K562 (cell line): Measurements from ENCODE around the gene RAB2B. TPM values are rescaled to one million over a fixed set of nuclear protein-coding genes. Genes with fewer than 3 reads are reported as not detected.

Experiments
- ATAC-seq: fragments of 200-7000 bp; cut with Tn5 transposase; 3 replicates; pipeline ENCODE4 v1.9.1; 2020; ENCODE audit warnings: moderate library complexity
- BruUV-seq: library from RNA; stranded (reverse); fragments of 400-500 nt; replicated peaks from 2 replicates; lab custom pipeline; 2021; lab: Mats Ljungman, UMichigan
- CTCF ChIA-PET: fragments of 300-600 bp; formaldehyde crosslinking; extraction: SDS; loops from one replicate; lab custom pipeline; 2021; ENCODE audit warnings: low intra/inter-chr PET ratio; lab: Yijun Ruan, JAX
- POLR2A ChIA-PET: fragments of 300-600, 350-650 bp; sonication (Branson Sonifier 250); formaldehyde crosslinking; extraction: SDS; loops from one replicate; lab custom pipeline; 2021; ENCODE audit warnings: antibody characterized with exemption, inconsistent platforms; lab: Yijun Ruan, JAX
- DNase-seq, 4 experiments: peaks; one replicate each; pipeline versions ENCODE4 v3.0.0 to v3.0.0-alpha.2; 2011 to 2018; ENCODE audit warnings: low spot score in 3 of 4, mixed read lengths in 3 of 4; ENCODE audit errors: extremely low read depth in 1 of 4
- FAIRE-seq: peaks from 2 replicates; lab custom pipeline; 2011; peaks lifted over from hg19 to GRCh38; lab: Jason Lieb, UNC
- H2AFZ ChIP-seq: 2 replicates; pipeline ENCODE4 v1.6.0; 2011; ENCODE audit warnings: low read depth, low read length, control low read depth, inconsistent platforms
- H3K27ac ChIP-seq: fragments of 200-600 bp; 3 replicates; pipeline ENCODE4 v1.8.0; 2011; ENCODE audit warnings: low read depth, mild to moderate bottlenecking, control low read depth, inconsistent platforms, low read length, moderate library complexity, mixed read lengths; ENCODE audit errors: extremely low read depth
- H3K27me3 ChIP-seq, 2 experiments: fragments of 300-600 bp in 1 of 2; 2 replicates in 1 of 2; 3 replicates in 1 of 2; pipeline versions ENCODE4 v1.6.0 to v1.8.0; 2011; ENCODE audit warnings: inconsistent platforms in 2 of 2, low read length in 2 of 2, mild to moderate bottlenecking in 1 of 2, mixed read lengths in 1 of 2, moderate library complexity in 1 of 2; ENCODE audit not compliant: control insufficient read depth in 2 of 2, insufficient read depth in 2 of 2
- H3K36me3 ChIP-seq: fragments of 300-600 bp; 3 replicates; pipeline ENCODE4 v1.8.0; 2011; ENCODE audit warnings: mild to moderate bottlenecking, low read length, inconsistent platforms; ENCODE audit not compliant: control insufficient read depth, insufficient read depth
- H3K4me1 ChIP-seq, 2 experiments: fragments of 200-600 bp in 1 of 2; replicated peaks in 1 of 2; 2 replicates in 1 of 2; 3 replicates in 1 of 2; pipeline versions ENCODE4 v1.5.1 to v1.8.0; 2011; ENCODE audit warnings: inconsistent platforms in 2 of 2, low read length in 2 of 2, mild to moderate bottlenecking in 1 of 2, mixed read lengths in 1 of 2, moderate library complexity in 1 of 2; ENCODE audit not compliant: control insufficient read depth in 2 of 2, insufficient read depth in 2 of 2
- H3K4me2 ChIP-seq: 2 replicates; pipeline ENCODE4 v1.6.1; 2011; ENCODE audit warnings: low read length, control low read depth, inconsistent platforms, mixed read lengths; ENCODE audit not compliant: insufficient read depth
- H3K4me3 ChIP-seq: fragments of 200-600 bp; sonication (generic), shearing (Covaris generic); 2 replicates; pipeline ENCODE4 v1.5.1; 2016; ENCODE audit warnings: control low read depth, inconsistent platforms
- H3K79me2 ChIP-seq: fragments of 200-600 bp; 3 replicates; pipeline ENCODE4 v1.8.0; 2011; ENCODE audit warnings: low read length, inconsistent platforms; ENCODE audit not compliant: control insufficient read depth, insufficient read depth
- H3K9ac ChIP-seq, 2 experiments: 2 replicates each; pipeline versions ENCODE4 v1.6.0 to v1.6.1; 2011; ENCODE audit warnings: low read depth in 2 of 2, low read length in 2 of 2, control low read depth in 1 of 2, inconsistent platforms in 1 of 2, mild to moderate bottlenecking in 1 of 2, mixed read lengths in 1 of 2; ENCODE audit not compliant: insufficient read depth in 1 of 2
- H3K9me1 ChIP-seq: one replicate; pipeline ENCODE4 v1.6.0; 2011; ENCODE audit warnings: inconsistent platforms, mild to moderate bottlenecking, low read length, moderate library complexity; ENCODE audit not compliant: control insufficient read depth, insufficient read depth
- H3K9me3 ChIP-seq: replicated peaks from 2 replicates; pipeline ENCODE4 v1.5.1; 2011; ENCODE audit warnings: low read depth, low read length, inconsistent platforms; ENCODE audit not compliant: control insufficient read depth, insufficient read depth
- H4K20me1 ChIP-seq: replicated peaks from 2 replicates; pipeline ENCODE4 v1.6.1; 2011; ENCODE audit warnings: low read length, inconsistent platforms, mixed read lengths; ENCODE audit not compliant: control insufficient read depth, insufficient read depth
- DPF2 ChIP-seq: fragments of 450-650 bp; IDR thresholded peaks from 2 replicates; pipeline ENCODE4 v1.6.1; 2016
- E2F3 ChIP-seq: fragments of 250-450 bp; sonication (Bioruptor Pico); IDR thresholded peaks from 2 replicates; pipeline ENCODE4 v1.4.0; 2020; ENCODE audit warnings: mild to moderate bottlenecking
- POU5F1 ChIP-seq: fragments of 150-350 bp; IDR thresholded peaks from 2 replicates; pipeline ENCODE4 v1.6.1; 2014; ENCODE audit warnings: borderline replicate concordance, low read length, low read depth, mild to moderate bottlenecking; ENCODE audit not compliant: partially characterized antibody
- SMAD2 ChIP-seq: fragments of 150-350 bp; IDR thresholded peaks from 2 replicates; pipeline ENCODE4 v1.6.1; 2014; ENCODE audit warnings: low read depth, mild to moderate bottlenecking, low read length
- TGIF2 ChIP-seq: sonication (generic); formaldehyde crosslinking; IDR thresholded peaks from 2 replicates; pipeline ENCODE4 v1.8.1; 2022; ENCODE audit warnings: mild to moderate bottlenecking, missing genetic modification reagents, moderate library complexity
- ZNF644 ChIP-seq: fragments of 200-800 bp; sonication (Bioruptor generic); IDR thresholded peaks from 2 replicates; pipeline ENCODE4 v1.6.1; 2016; ENCODE audit warnings: low read depth, missing genetic modification characterization, missing compliant biosample characterization
- ZNF780A ChIP-seq: fragments of 250-450 bp; sonication (Bioruptor Pico); IDR thresholded peaks from 2 replicates; pipeline ENCODE4 v1.5.0; 2021; ENCODE audit warnings: mild to moderate bottlenecking
- WGBS: fragments of 100-300 bp; shearing (Covaris generic); methylation state at CpG from one replicate; pipeline ENCODE4 v1.1.6; 2016; ENCODE audit warnings: low coverage, mixed read lengths; ENCODE audit not compliant: insufficient coverage; ENCODE audit errors: missing lambda C conversion rate; 5-methylcytosine and 5-hydroxymethylcytosine counted together
- in situ Hi-C: fragments of 300-500 bp; cut with MboI; formaldehyde crosslinking; loops from 4 replicates; pipeline ENCODE4 v1.15.0; 2018; ENCODE audit warnings: inconsistent platforms, mixed read lengths
- intact Hi-C: fragments of 100-400 bp; cut with micrococcal nuclease; formaldehyde crosslinking; loops from 2 replicates; pipeline ENCODE4 v1.14.2; 2022
- polyA plus RNA-seq, 8 experiments: library from polyadenylated mRNA; depleted of rRNA in 4 of 8; stranded (reverse) in 5 of 8; unstranded in 3 of 8; fragments of >200 nt; fragmentation: Nextera tagmentation in 2 of 8; fragmentation: Illumina TruSeq in 1 of 8; extraction: Ambion mirVana in 2 of 8; extraction: Trizol in 1 of 8; gene quantifications; 2 replicates each; pipeline versions ENCODE4 v1.2.1 to v1.2.3, GENCODE V29; 2011 to 2014; ENCODE audit warnings: inconsistent platforms in 1 of 8, missing spikeins in 1 of 8
- total RNA-seq, 7 experiments: library from RNA; depleted of rRNA in 6 of 7; stranded (reverse); fragments of >200 nt in 6 of 7; fragmentation: Illumina TruSeq in 2 of 7; extraction: Trizol in 2 of 7; gene quantifications; 2 replicates each; pipeline versions ENCODE4 v1.2.1 to v1.2.3, GENCODE V29; 2011 to 2021; ENCODE audit warnings: low replicate concordance in 1 of 7
- TF ChIP-seq, protein P1 (sequence below): fragments of 250-450 bp; sonication (Bioruptor Pico); IDR thresholded peaks from 2 replicates; pipeline ENCODE4 v1.4.0; 2020
- TF ChIP-seq, protein P2 (sequence below): IDR thresholded peaks from 2 replicates; pipeline ENCODE4 v1.6.1; 2011; ENCODE audit warnings: borderline replicate concordance, low read depth, mild to moderate bottlenecking, moderate library complexity, low read length; ENCODE audit not compliant: insufficient read depth, poor library complexity, severe bottlenecking

Gene RAB2B
- total and polyA plus RNA-seq, 9 of the 15 experiments (the other 6 are each of a cell fraction or from before 2014, with no cell fraction given): 4.6 to 19.8 (median 9.8) TPM

DNA sequence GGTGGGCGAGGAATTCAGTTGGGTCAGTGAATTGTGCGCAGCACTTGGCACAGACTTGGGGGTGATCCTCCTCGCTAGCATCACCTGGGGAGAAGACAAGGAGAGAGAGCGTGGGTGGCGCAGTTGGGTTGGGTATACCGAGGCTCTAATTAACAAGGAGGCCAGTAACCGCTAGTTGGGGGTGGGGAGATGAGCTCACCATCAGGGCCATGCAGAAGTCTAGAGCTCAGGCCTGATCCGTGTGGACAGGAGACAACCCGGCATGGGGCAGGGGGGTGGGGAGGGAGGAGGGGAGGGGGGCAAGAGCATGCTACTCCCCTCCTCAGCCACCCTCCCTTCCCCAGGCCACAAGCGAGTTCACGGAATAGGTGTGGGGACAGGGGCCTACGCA lies 48.8 kb upstream of the RAB2B start:
- Histone ChIP-seq H3K9ac (peak overlapping the region; percentile 65 to 91), H3K4me3 (peak overlapping the region; percentile 68), H3K9me1 (no peaks in the 10 kb centered on the region), H3K27ac (peak overlapping the region; percentile 80), H3K9me3 (no peaks in the 10 kb centered on the region), H3K79me2 (peaks cover 22% of the 10 kb centered on the region), H3K27me3 (no peaks in the 10 kb centered on the region), H3K4me1 (peaks cover 38 to 39% of the 10 kb centered on the region in 2 experiments), H4K20me1 (no peaks in the 10 kb centered on the region), H3K36me3 (peaks cover 28% of the 10 kb centered on the region; the same call in 2 of the 3 replicates), H2AFZ (peak overlapping the region; percentile 62; the same call in 1 of the 2 replicates), H3K4me2 (peak overlapping the region; percentile 76)
- 22% methylated on average over 6 of the region's 12 CpGs for WGBS
- ChIA-PET POLR2A (interaction anchor here (0.9 to 3.5 kb wide), 3 partner anchors 9 to 15 kb away, joined by 3 to 39 read pairs (median 4); partner anchors contain the start of gene METTL3), CTCF (no interaction called here)
- in situ Hi-C loops (no loop called here), intact Hi-C loops (no loop called here)
- DNase-seq: peak; percentile 39 to 72 (median 66)
- BruUV-seq: no TSS peak
- peak; percentile 68 for ATAC-seq
- no peak for FAIRE-seq
- TF ChIP-seq SMAD2 (no peak), DPF2 (no peak), ZNF780A (CRISPR knock-in tag) (no peak), E2F3 (CRISPR knock-in tag) (no peak), ZNF644 (tag) (no peak), POU5F1 (no peak), TGIF2 (no peak)
- TF ChIP-seq, protein P1, sequence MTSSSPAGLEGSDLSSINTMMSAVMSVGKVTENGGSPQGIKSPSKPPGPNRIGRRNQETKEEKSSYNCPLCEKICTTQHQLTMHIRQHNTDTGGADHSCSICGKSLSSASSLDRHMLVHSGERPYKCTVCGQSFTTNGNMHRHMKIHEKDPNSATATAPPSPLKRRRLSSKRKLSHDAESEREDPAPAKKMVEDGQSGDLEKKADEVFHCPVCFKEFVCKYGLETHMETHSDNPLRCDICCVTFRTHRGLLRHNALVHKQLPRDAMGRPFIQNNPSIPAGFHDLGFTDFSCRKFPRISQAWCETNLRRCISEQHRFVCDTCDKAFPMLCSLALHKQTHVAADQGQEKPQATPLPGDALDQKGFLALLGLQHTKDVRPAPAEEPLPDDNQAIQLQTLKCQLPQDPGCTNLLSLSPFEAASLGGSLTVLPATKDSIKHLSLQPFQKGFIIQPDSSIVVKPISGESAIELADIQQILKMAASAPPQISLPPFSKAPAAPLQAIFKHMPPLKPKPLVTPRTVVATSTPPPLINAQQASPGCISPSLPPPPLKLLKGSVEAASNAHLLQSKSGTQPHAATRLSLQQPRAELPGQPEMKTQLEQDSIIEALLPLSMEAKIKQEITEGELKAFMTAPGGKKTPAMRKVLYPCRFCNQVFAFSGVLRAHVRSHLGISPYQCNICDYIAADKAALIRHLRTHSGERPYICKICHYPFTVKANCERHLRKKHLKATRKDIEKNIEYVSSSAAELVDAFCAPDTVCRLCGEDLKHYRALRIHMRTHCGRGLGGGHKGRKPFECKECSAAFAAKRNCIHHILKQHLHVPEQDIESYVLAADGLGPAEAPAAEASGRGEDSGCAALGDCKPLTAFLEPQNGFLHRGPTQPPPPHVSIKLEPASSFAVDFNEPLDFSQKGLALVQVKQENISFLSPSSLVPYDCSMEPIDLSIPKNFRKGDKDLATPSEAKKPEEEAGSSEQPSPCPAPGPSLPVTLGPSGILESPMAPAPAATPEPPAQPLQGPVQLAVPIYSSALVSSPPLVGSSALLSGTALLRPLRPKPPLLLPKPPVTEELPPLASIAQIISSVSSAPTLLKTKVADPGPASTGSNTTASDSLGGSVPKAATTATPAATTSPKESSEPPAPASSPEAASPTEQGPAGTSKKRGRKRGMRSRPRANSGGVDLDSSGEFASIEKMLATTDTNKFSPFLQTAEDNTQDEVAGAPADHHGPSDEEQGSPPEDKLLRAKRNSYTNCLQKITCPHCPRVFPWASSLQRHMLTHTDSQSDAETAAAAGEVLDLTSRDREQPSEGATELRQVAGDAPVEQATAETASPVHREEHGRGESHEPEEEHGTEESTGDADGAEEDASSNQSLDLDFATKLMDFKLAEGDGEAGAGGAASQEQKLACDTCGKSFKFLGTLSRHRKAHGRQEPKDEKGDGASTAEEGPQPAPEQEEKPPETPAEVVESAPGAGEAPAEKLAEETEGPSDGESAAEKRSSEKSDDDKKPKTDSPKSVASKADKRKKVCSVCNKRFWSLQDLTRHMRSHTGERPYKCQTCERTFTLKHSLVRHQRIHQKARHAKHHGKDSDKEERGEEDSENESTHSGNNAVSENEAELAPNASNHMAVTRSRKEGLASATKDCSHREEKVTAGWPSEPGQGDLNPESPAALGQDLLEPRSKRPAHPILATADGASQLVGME (CRISPR knock-in tag): no peak
- TF ChIP-seq, protein P2, sequence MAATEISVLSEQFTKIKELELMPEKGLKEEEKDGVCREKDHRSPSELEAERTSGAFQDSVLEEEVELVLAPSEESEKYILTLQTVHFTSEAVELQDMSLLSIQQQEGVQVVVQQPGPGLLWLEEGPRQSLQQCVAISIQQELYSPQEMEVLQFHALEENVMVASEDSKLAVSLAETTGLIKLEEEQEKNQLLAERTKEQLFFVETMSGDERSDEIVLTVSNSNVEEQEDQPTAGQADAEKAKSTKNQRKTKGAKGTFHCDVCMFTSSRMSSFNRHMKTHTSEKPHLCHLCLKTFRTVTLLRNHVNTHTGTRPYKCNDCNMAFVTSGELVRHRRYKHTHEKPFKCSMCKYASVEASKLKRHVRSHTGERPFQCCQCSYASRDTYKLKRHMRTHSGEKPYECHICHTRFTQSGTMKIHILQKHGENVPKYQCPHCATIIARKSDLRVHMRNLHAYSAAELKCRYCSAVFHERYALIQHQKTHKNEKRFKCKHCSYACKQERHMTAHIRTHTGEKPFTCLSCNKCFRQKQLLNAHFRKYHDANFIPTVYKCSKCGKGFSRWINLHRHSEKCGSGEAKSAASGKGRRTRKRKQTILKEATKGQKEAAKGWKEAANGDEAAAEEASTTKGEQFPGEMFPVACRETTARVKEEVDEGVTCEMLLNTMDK: no peak
